Thoracic aorta (tissue), 2 donors: ENCODE data around the gene NGDN. TPM values are rescaled to one million over a fixed set of nuclear protein-coding genes. Genes with fewer than 3 reads are reported as not detected.

ENCODE experiments used
- ATAC-seq: fragments of 150-250 bp; one replicate; pipeline ENCODE4 v1.8.0; 2017; ENCODE audit warnings: low read depth; ENCODE audit not compliant: insufficient number of reproducible peaks, low FRiP score
- DNase-seq: peaks from one replicate; pipeline ENCODE4 v3.0.0-alpha.2; 2020; ENCODE audit warnings: low spot score
- H3K27ac ChIP-seq, 2 donors: fragments of 200-600 bp; sonication (generic); 1 replicate in 1 of 2; 2 replicates in 1 of 2; pipeline ENCODE4 v1.5.1; 2016; ENCODE audit warnings: mild to moderate bottlenecking in 2 of 2, moderate library complexity in 2 of 2
- H3K27me3 ChIP-seq: fragments of 200-600 bp; sonication (generic); replicated peaks from 2 replicates; pipeline ENCODE4 v1.6.0; 2016; ENCODE audit warnings: mild to moderate bottlenecking; ENCODE audit not compliant: insufficient read depth
- H3K36me3 ChIP-seq: fragments of 200-600 bp; sonication (generic); one replicate; pipeline ENCODE4 v1.5.1; 2016
- H3K4me1 ChIP-seq, 2 donors: fragments of 200-600 bp; sonication (generic); 1 replicate in 1 of 2; 2 replicates in 1 of 2; pipeline versions ENCODE4 v1.5.1 to v1.6.0; 2016; ENCODE audit warnings: low read depth in 2 of 2, mild to moderate bottlenecking in 1 of 2; ENCODE audit not compliant: control insufficient read depth in 1 of 2
- H3K4me3 ChIP-seq: fragments of 200-600 bp; sonication (generic); 2 replicates; pipeline ENCODE4 v1.5.1; 2016; ENCODE audit warnings: mild to moderate bottlenecking
- H3K9me3 ChIP-seq: fragments of 200-600 bp; sonication (generic); 2 replicates; pipeline ENCODE4 v1.5.1; 2016
- total RNA-seq, 2 donors: library from RNA; depleted of rRNA; stranded (reverse); fragments of >200 nt; gene quantifications; one replicate each; pipeline versions ENCODE4 v1.1.0 to v1.2.3, GENCODE V29; 2016
- TF ChIP-seq, protein P1 (sequence below): fragments of 200-600 bp; sonication (generic); IDR thresholded peaks from one replicate; pipeline ENCODE4 v1.5.1; 2019; ENCODE audit warnings: antibody characterized with exemption

The NGDN gene
- total RNA-seq, 2 donors from 2014 or later = 29.1 to 46.3 TPM

DNA sequence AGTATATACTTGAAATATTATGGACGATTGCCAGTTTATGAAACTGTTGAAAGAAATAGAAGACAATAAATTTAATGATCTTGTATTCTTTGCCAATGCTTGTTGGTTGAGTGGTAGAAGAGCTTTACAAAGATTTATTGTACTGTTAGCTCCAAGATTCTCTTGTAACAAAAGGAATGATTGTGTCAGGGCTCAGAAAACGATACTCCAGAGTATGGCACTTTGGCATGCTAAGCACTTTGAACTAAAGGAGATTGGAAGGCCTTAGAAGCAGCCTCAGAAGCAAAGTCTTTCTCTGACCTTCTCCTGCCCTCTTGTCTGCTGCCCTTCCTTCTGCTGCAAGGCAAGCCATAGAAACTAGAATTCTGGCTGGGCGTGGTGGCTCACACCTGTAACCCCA, 4.2 kb upstream of the NGDN start:
- Histone ChIP-seq H3K36me3 (no peaks in the 10 kb centered on the region), H3K4me1 (peaks cover 4% of the 10 kb centered on the region in 2 donors), H3K4me3 (no peak overlapping the region), H3K27me3 (no peaks in the 10 kb centered on the region), H3K9me3 (no peaks in the 10 kb centered on the region), H3K27ac (no peak overlapping the region)
- ATAC-seq (no peak), DNase-seq (no peak)
- TF ChIP-seq, protein P1, sequence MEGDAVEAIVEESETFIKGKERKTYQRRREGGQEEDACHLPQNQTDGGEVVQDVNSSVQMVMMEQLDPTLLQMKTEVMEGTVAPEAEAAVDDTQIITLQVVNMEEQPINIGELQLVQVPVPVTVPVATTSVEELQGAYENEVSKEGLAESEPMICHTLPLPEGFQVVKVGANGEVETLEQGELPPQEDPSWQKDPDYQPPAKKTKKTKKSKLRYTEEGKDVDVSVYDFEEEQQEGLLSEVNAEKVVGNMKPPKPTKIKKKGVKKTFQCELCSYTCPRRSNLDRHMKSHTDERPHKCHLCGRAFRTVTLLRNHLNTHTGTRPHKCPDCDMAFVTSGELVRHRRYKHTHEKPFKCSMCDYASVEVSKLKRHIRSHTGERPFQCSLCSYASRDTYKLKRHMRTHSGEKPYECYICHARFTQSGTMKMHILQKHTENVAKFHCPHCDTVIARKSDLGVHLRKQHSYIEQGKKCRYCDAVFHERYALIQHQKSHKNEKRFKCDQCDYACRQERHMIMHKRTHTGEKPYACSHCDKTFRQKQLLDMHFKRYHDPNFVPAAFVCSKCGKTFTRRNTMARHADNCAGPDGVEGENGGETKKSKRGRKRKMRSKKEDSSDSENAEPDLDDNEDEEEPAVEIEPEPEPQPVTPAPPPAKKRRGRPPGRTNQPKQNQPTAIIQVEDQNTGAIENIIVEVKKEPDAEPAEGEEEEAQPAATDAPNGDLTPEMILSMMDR = no peak

DNA sequence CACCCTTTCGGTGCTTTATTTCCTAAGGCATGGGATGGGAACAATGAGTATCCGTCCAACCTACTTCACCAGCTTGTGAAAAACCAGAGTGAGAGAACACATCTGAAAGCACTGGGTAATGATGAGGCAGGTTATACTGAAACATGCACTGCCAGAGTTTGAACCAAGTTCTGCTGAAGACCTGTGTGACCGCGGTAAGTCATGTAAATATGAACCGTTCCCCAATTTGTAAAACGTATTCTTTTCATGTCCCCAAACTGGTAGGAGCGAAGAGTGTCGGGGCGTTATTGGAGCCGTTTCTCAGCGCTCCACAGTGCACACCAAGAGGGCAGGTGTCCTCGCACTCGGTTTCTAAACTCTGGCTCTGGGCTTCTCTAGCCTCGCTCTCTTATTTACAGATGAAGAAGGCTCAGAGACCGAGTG, 788 bp upstream of the NGDN start:
- peak overlapping the region; percentile 58 to 89 for H3K27ac ChIP-seq
- ATAC-seq (no peak), DNase-seq (no peak)
- H3K27me3 ChIP-seq = no peaks in the 10 kb centered on the region
- H3K9me3 ChIP-seq = no peaks in the 10 kb centered on the region
- H3K4me3 ChIP-seq = peak overlapping the region; percentile 66
- peaks cover 6 to 13% of the 10 kb centered on the region in 2 donors for H3K4me1 ChIP-seq
- TF ChIP-seq, protein P1 = no peak
- peaks cover 21% of the 10 kb centered on the region for H3K36me3 ChIP-seq

DNA sequence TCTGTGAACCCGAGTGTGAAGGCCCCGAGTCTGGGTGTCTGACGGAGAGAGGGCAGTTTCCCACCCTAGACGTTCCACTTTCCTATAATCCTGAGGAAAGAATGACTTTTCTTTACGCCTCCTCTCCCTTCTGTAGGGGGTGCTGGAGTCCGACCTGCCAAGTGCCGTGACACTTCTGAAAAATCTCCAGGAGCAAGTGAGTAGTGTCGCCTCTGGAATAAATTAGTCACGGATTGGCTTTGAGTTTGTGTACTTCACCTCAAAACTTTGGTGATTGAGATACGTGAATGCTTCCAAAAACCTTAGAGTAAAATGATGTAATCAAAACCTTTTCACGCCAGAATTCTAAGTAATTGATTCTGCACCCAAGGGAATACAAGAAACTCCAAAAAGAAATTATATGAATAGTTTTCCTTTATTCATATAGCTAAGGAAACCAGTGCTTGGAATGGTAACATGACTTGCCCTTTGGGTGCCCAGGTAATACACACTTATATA, 452 bp downstream of the NGDN start:
- ATAC-seq = no peak
- Histone ChIP-seq H3K4me1 (peaks cover 6 to 13% of the 10 kb centered on the region in 2 donors), H3K36me3 (peaks cover 34% of the 10 kb centered on the region), H3K27me3 (no peaks in the 10 kb centered on the region), H3K9me3 (no peaks in the 10 kb centered on the region), H3K4me3 (peak overlapping the region; percentile 94), H3K27ac (peak overlapping the region; percentile 79 to 84)
- DNase-seq = no peak
- TF ChIP-seq, protein P1 = no peak

DNA sequence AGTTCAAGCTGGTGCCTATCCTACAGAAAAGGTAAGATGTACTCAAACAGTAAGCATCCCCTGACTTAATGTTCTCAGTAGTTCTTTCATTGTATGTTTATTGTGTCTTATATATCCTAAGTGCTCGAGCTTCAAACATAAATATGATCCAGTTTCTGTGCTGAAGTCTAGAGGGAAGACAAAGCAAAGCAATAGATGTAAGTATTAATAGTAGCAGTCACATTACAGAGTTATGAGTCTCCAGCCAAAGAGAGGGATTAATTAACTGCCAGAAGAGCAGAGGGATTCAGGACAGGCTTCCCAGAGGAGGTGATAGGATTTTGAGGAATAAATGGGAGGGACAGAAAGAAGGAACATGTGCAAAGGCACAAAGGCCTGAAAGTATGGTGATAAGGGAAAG, 1.4 kb downstream of the NGDN start:
- Histone ChIP-seq H3K4me3 (no peak overlapping the region), H3K27ac (no peak overlapping the region), H3K9me3 (no peaks in the 10 kb centered on the region), H3K4me1 (peaks cover 6 to 13% of the 10 kb centered on the region in 2 donors), H3K27me3 (no peaks in the 10 kb centered on the region), H3K36me3 (peaks cover 44% of the 10 kb centered on the region)
- ATAC-seq = no peak
- no peak for DNase-seq
- TF ChIP-seq, protein P1 = no peak

DNA sequence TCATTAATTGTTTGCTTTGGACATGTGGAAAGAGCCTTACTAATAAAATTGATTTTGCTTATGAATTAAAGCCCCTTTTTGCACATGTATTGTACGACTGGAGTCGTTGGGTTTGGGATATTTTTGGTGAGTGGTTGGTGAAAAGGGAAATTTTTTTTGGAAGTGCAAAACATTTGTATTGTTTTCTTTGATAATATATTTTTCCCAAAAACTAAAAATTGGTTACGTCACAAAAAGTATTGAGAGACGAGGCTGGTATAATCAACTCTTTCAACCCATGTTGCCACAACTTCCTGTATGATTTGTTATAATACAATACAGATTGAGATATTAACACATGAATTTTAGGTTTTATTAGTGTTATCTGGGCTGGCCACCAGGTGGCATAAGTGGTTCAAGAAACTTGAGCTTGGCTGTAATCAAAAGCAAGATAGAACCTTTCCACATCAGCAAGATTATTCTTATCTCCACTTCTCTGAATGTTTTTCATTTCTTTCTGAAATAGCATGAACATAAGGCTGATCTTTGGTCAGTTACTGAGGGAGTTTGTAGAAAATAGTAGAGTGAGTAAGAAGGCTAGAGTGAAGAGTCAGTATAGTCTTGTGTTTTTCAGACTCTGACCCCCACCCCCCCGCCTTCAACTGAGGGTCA, 8.7 kb downstream of the NGDN start:
- ATAC-seq = no peak
- TF ChIP-seq, protein P1 = peak; percentile 62
- Histone ChIP-seq H3K4me3 (no peak overlapping the region), H3K4me1 (no peaks in the 10 kb centered on the region), H3K27ac (no peak overlapping the region), H3K27me3 (no peaks in the 10 kb centered on the region), H3K9me3 (no peaks in the 10 kb centered on the region), H3K36me3 (peaks cover 46% of the 10 kb centered on the region)
- DNase-seq = no peak
